Breast epithelium (tissue), 3 donors: ENCODE data around the gene OBP2B.
"Not testable (repeated sequence)": the region's sequence is repeated elsewhere in the genome, so short reads cannot be mapped to it uniquely, and the experiment has no call there.

Experiments used
- CTCF ChIP-seq, 3 donors: fragments of 450-650 bp; IDR thresholded peaks; one replicate each; pipeline ENCODE4 v1.5.1; 2016 to 2017; ENCODE audit warnings: antibody characterized with exemption in 3 of 3, mild to moderate bottlenecking in 3 of 3, moderate library complexity in 3 of 3
- POLR2A ChIP-seq: fragments of 450-650 bp; IDR thresholded peaks from one replicate; pipeline ENCODE4 v1.6.1; 2016; ENCODE audit warnings: antibody characterized with exemption, mild to moderate bottlenecking, moderate library complexity
- POLR2AphosphoS5 ChIP-seq, 3 donors: sonication (generic); formaldehyde crosslinking; IDR thresholded peaks; one replicate each; pipeline ENCODE4 v1.6.1; 2017; ENCODE audit warnings: antibody characterized with exemption in 3 of 3

- not testable (repeated sequence) for TF ChIP-seq CTCF (IDR thresholded peaks at IDR 0.05); POLR2A; POLR2AphosphoS5 (IDR thresholded peaks at IDR 0.05)
Measured at GRCh38 chr9:133169687-133170086, 39.4 kb downstream of the OBP2B start.
